Kidney epithelial cell (primary cell): Measurements from ENCODE around the gene AKAP14. TPM values are rescaled to one million over a fixed set of nuclear protein-coding genes. Genes with fewer than 3 reads are reported as not detected.
A peak's percentile ranks its signal among the peaks of the same experiment; 100 is the strongest.
"Not testable (repeated sequence)": the region's sequence is repeated elsewhere in the genome, so short reads cannot be mapped to it uniquely, and the experiment has no call there.

ENCODE experiments used
- DNase-seq: peaks from one replicate; pipeline ENCODE4 v3.0.0-alpha.2; 2010; ENCODE audit warnings: low read depth
- H3K27me3 ChIP-seq: 2 replicates; pipeline ENCODE4 v1.6.0; 2011; ENCODE audit warnings: low read length; ENCODE audit not compliant: control insufficient read depth, insufficient read depth
- H3K36me3 ChIP-seq: 2 replicates; pipeline ENCODE4 v1.5.1; 2011; ENCODE audit warnings: low read length; ENCODE audit not compliant: control insufficient read depth, insufficient read depth
- H3K4me3 ChIP-seq: 2 replicates; pipeline ENCODE4 v1.5.1; 2011; ENCODE audit warnings: low read depth, mild to moderate bottlenecking, control low read depth, low read length
- CTCF ChIP-seq: IDR thresholded peaks from 2 replicates; pipeline ENCODE4 v1.5.1; 2011; ENCODE audit warnings: mild to moderate bottlenecking, moderate library complexity, low read length, control low read depth, inconsistent platforms; ENCODE audit not compliant: insufficient read depth, poor library complexity, severe bottlenecking
- total RNA-seq: library from RNA; depleted of rRNA; stranded (reverse); fragments of >200 nt; gene quantifications from 2 replicates; pipeline ENCODE4 v1.2.3, GENCODE V29; 2015

Gene AKAP14
- total RNA-seq, 1 donor from 2014 or later: not detected

DNA sequence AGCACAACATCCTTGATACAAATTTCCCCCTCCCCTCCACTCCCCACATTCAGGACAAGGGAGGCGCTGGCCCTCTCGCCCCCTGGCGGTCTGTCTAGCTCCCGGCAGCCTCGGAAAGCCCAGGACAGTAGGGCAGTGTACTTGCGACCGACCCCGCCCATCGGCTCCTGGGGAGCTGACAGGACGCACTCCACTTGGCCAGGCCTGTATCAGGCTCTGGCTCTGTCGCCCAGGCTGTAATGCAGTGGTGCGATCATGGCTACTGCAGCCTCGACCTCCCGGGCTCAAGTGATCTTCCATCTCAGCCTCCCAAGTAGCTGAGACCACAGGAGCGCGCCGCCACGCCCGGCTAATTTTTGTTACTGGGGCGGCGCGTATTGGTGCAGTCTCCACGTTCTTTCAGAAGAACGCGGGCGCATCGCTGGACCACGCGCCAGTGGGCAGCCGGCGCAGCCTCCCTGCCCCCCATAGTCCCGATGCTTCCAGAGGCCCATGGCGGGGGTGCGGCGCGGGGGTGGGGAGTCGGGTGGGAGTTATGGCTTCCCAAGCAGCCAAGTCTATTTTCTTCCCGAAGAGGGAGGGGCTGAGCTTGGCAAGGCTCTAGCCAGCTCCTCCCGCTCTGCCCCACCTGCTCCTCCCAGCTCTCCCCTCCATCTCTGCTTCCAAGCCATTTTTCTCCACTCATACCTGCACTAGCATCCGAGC lies 7.8 kb upstream of the AKAP14 start:
- Histone ChIP-seq H3K4me3 (peak overlapping the region; percentile 35), H3K36me3 (no peaks in the 10 kb centered on the region), H3K27me3 (no peaks in the 10 kb centered on the region)
- no peak for DNase-seq
- peak; percentile 71 for TF ChIP-seq CTCF

GRCh38 chrX:119890626-119891025 lies 5.1 kb upstream of the AKAP14 start:
- DNase-seq, H3K27me3 ChIP-seq, H3K36me3 ChIP-seq, H3K4me3 ChIP-seq: not testable (repeated sequence)

DNA sequence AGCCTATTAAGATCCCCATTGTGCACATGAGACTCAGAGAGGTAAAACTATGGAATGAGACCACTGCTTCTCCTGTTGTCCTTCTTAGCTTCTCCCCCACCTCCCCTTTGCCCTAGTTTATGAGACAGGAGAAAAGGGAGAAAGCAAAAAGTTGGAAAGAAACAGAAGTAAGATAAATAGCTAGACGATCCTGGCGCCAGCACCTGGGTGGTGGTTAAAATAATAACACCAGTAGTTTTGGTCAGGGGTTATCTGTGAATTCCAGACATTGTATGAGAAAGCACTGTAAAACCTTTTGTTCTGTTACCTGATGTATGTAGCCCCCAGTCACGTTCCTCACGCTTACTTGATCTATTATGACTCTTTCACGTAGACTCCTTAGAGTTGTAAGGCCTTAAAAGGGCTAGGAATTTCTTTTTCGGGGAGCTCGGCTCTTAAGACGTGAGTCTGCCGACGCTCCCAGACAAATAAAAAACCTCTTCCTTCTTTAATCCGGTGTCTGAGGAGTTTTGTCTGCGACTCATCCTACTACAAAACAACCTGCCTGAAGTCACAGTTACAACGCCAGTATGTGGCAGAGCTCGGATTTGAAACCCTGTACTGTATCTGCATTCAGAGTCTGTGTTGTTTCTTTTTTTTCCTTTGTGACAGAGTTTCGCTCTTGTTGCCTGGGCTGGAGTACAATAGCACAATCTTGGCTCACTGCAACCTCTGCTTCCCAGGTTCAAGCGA lies 3.6 kb upstream of the AKAP14 start:
- not testable (repeated sequence) for DNase-seq, H3K36me3 ChIP-seq, H3K27me3 ChIP-seq, H3K4me3 ChIP-seq

GRCh38 chrX:119899125-119899524 lies 3.4 kb downstream of the AKAP14 start:
- no peak for TF ChIP-seq CTCF
- Histone ChIP-seq H3K36me3 (no peaks in the 10 kb centered on the region), H3K4me3 (no peak overlapping the region), H3K27me3 (no peaks in the 10 kb centered on the region)
- no peak for DNase-seq

GRCh38 chrX:119900976-119901375 lies 5.3 kb downstream of the AKAP14 start:
- Histone ChIP-seq H3K27me3 (no peaks in the 10 kb centered on the region), H3K36me3 (no peaks in the 10 kb centered on the region), H3K4me3 (no peak overlapping the region)
- no peak for TF ChIP-seq CTCF
- DNase-seq: no peak

- Histone ChIP-seq H3K27me3 (no peaks in the 10 kb centered on the region), H3K36me3 (no peaks in the 10 kb centered on the region), H3K4me3 (no peak overlapping the region)
- DNase-seq: no peak
- TF ChIP-seq CTCF: no peak
Observed at GRCh38 chrX:119916310-119916709, 20.6 kb downstream of the AKAP14 start.

GRCh38 chrX:119917877-119918276 lies 22.2 kb downstream of the AKAP14 start:
- no peak overlapping the region for H3K4me3 ChIP-seq
- no peak for DNase-seq
- H3K27me3 ChIP-seq: no peaks in the 10 kb centered on the region
- no peak for TF ChIP-seq CTCF
- no peaks in the 10 kb centered on the region for H3K36me3 ChIP-seq
